Adrenal gland (tissue), 5 donors: Measurements from ENCODE around the gene THAP4.

ENCODE experiments used
- POLR2A ChIP-seq, 2 donors: fragments of 450-650 bp; IDR thresholded peaks; one replicate each; pipeline ENCODE4 v1.6.1; 2017; ENCODE audit warnings: antibody characterized with exemption in 2 of 2, mild to moderate bottlenecking in 2 of 2, moderate library complexity in 1 of 2
- TF ChIP-seq, protein P1 (sequence below), 6 experiments: fragments of 450-650 bp in 4 of 6; fragments of 200-600 bp in 2 of 6; sonication (generic) in 1 of 6; IDR thresholded peaks; 1 replicate in 5 of 6; 2 replicates in 1 of 6; pipeline versions ENCODE4 v1.5.1 to v1.8.0; 2016 to 2021; ENCODE audit warnings: antibody characterized with exemption in 6 of 6, mild to moderate bottlenecking in 2 of 6, moderate library complexity in 1 of 6
- donor health status: DM: no; HTN: no; CAD: no.

- TF ChIP-seq, protein P1, sequence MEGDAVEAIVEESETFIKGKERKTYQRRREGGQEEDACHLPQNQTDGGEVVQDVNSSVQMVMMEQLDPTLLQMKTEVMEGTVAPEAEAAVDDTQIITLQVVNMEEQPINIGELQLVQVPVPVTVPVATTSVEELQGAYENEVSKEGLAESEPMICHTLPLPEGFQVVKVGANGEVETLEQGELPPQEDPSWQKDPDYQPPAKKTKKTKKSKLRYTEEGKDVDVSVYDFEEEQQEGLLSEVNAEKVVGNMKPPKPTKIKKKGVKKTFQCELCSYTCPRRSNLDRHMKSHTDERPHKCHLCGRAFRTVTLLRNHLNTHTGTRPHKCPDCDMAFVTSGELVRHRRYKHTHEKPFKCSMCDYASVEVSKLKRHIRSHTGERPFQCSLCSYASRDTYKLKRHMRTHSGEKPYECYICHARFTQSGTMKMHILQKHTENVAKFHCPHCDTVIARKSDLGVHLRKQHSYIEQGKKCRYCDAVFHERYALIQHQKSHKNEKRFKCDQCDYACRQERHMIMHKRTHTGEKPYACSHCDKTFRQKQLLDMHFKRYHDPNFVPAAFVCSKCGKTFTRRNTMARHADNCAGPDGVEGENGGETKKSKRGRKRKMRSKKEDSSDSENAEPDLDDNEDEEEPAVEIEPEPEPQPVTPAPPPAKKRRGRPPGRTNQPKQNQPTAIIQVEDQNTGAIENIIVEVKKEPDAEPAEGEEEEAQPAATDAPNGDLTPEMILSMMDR (IDR thresholded peaks at IDR 0.05) = no peak
- TF ChIP-seq POLR2A (IDR thresholded peaks at IDR 0.05) = no peak
Observed at GRCh38 chr2:241603686-241604085, 33.3 kb downstream of the THAP4 start.
